ENCODE measurements around the gene GPX6.

Gene GPX6

DNA sequence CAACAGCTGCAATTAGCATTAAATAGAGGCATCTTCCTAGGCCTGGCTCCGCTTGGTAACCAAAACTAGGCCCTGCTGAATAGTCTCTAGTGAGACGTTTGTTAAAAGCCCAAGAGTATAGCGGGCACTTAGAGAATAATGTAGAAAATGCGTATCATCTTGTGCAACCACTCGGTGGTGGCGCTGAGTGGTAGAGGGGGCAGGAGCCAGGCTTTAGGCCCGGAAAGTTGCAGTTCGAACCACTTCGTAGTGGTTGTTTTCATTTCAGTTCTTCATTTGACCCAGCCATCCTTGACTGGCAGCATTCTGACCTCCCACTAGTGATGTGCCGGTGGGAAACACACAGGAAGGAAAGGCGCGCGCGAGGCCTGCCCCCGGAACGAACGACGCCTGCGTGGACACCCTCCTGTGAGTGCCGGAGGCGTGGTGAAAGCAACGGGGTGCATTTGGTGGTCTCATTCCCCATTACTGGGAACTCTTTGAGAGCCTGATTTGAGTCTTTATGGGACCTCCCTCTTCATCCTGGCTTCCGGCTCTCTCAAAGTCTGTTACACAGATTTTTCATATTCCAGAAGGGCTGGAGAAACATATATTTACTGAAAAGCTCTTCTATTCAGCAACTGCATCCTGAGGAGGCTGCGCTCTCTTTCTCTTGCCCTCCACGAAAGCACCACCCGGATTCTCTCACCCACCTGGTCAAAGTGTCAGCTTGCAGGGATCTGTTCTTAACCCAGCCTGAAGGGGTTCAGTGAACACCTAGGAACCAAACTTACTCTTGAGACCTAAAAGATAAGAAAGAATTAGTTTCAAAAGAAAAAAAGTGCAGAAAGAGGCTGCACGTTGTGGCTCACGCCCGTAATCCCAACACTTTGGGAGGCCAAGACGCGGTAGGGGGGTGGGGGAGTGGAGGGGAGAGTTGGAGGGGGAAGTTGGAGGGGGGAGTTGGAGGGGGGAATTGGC lies 28.3 kb upstream of the GPX6 start:
- no peak overlapping the region for H3K27ac ChIP-seq (ENCODE audit: insufficient read depth, low read length, poor library complexity, severe bottlenecking)
- no peaks in the 10 kb centered on the region for H3K9me3 ChIP-seq (ENCODE audit: control insufficient read depth, low read length)
- H3K36me3 ChIP-seq (ENCODE audit: control insufficient read depth, insufficient read depth, low read length): no peaks in the 10 kb centered on the region
- no peak for DNase-seq
- H3K27me3 ChIP-seq (replicated peaks; ENCODE audit: control insufficient read depth, insufficient read depth, low read length, poor library complexity, severe bottlenecking): peaks cover 5% of the 10 kb centered on the region
- peak overlapping the region; percentile 17 for H3K4me3 ChIP-seq (ENCODE audit: insufficient read depth, low read depth, low read length, poor library complexity, severe bottlenecking)
- H3K4me1 ChIP-seq (ENCODE audit: control insufficient read depth, insufficient read depth, low read length, poor library complexity, severe bottlenecking): peaks cover 9% of the 10 kb centered on the region

DNA sequence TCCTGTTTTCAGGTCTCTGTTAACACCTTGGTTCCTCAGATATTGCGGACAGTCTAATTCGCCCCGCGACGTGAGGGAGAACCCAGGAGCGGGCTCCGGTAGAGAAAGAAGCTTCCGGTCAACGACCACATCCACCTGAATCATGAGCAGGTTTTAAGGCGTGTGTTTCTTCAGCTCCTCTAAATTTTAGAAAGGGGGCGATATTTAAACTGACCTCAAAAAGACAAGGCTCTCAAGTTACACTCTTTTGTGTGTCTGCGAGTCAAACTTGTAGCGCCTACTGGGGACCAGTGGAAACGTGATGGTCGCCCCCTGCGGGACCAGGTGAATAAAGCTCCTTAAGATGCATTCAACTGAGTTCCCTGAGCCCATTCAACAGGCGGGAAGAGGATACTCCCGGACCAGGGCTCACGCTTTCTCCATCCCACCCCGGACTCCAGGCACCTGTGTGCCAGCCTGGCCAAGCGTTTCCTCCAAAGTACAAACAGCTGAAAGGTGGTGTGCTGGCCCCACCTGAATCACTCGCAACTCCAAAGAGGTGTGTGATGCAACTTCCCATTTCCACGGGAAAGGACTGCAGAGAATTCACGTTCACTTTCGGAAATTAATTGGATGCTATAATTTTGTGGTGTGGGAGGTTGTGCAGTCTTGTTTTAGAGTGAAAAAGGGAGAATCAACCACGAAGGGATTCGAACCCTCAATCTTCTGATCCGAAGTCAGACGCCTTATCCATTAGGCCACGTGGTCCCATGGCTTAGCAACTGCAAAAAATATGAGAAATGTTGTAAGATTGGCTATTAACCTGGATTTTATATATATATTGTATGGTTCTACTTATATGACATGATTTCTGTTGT lies 27.1 kb upstream of the GPX6 start:
- peak overlapping the region; percentile 43 for H3K4me3 ChIP-seq (ENCODE audit: insufficient read depth, low read depth, low read length, poor library complexity, severe bottlenecking)
- H3K36me3 ChIP-seq (ENCODE audit: control insufficient read depth, insufficient read depth, low read length): no peaks in the 10 kb centered on the region
- DNase-seq: peak in 2 of 3 donors; percentile 8 to 16
- peaks cover 9% of the 10 kb centered on the region for H3K4me1 ChIP-seq (ENCODE audit: control insufficient read depth, insufficient read depth, low read length, poor library complexity, severe bottlenecking)
- H3K9me3 ChIP-seq (ENCODE audit: control insufficient read depth, low read length): no peaks in the 10 kb centered on the region
- no peak overlapping the region for H3K27ac ChIP-seq (ENCODE audit: insufficient read depth, low read length, poor library complexity, severe bottlenecking)
- H3K27me3 ChIP-seq (replicated peaks; ENCODE audit: control insufficient read depth, insufficient read depth, low read length, poor library complexity, severe bottlenecking): peaks cover 5% of the 10 kb centered on the region

DNA sequence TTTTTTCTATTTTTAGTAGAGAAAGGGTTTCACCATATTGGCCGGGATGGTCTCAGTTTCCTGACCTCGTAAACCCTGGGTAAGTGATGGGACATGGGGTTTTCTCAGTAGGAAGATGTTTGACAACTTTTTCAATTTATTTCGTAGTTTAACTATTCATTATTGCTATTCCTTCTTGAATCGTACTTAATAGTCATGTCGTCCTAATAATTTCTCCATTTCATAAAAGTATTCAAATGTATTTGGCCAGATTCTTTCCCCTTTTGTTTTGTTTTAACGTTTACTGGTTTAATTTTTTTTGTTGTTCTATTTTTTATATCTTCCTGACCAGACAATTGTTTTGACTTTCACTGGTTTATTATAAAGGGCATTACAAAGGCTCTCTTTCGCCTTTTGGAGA lies 26.4 kb upstream of the GPX6 start:
- Histone ChIP-seq H3K27me3 (replicated peaks; ENCODE audit: control insufficient read depth, insufficient read depth, low read length, poor library complexity, severe bottlenecking) (peaks cover 8% of the 10 kb centered on the region), H3K9me3 (ENCODE audit: control insufficient read depth, low read length) (no peaks in the 10 kb centered on the region), H3K27ac (ENCODE audit: insufficient read depth, low read length, poor library complexity, severe bottlenecking) (no peak overlapping the region), H3K4me1 (ENCODE audit: control insufficient read depth, insufficient read depth, low read length, poor library complexity, severe bottlenecking) (peaks cover 9% of the 10 kb centered on the region), H3K36me3 (ENCODE audit: control insufficient read depth, insufficient read depth, low read length) (no peaks in the 10 kb centered on the region), H3K4me3 (ENCODE audit: insufficient read depth, low read depth, low read length, poor library complexity, severe bottlenecking) (no peak overlapping the region)
- DNase-seq: no peak

DNA sequence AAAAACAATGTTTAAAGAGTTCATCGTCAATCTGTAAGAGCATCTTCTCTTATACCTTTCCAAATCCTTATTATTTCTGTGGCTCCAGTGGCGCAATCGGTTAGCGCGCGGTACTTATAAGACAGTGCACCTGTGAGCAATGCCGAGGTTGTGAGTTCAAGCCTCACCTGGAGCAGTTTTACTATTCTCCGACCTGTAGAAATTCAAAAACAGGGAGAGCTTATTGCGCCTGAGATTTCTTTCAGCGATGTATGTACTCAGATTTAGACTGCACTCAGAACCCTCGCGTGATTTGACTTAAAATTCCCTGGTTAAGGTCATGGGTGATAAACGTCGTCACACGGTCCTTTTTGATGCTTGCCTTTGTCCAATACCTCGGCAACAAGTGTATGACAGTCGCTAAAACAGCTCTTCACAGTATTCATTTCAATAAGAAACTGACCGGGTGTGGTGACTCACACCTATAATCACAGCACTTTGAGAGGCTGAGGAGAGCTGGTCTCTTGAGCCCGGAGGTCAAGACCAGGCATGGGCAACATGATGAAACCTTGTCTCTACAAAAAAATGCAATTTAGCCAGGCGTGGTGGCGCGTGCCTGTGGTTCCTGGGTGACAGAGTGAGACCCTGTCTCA lies 22.0 kb upstream of the GPX6 start:
- Histone ChIP-seq H3K4me1 (ENCODE audit: control insufficient read depth, insufficient read depth, low read length, poor library complexity, severe bottlenecking) (peaks cover 2% of the 10 kb centered on the region), H3K27ac (ENCODE audit: insufficient read depth, low read length, poor library complexity, severe bottlenecking) (no peak overlapping the region), H3K4me3 (ENCODE audit: insufficient read depth, low read depth, low read length, poor library complexity, severe bottlenecking) (no peak overlapping the region), H3K9me3 (ENCODE audit: control insufficient read depth, low read length) (no peaks in the 10 kb centered on the region), H3K27me3 (replicated peaks; ENCODE audit: control insufficient read depth, insufficient read depth, low read length, poor library complexity, severe bottlenecking) (peaks cover 4% of the 10 kb centered on the region), H3K36me3 (ENCODE audit: control insufficient read depth, insufficient read depth, low read length) (no peaks in the 10 kb centered on the region)
- DNase-seq: no peak

DNA sequence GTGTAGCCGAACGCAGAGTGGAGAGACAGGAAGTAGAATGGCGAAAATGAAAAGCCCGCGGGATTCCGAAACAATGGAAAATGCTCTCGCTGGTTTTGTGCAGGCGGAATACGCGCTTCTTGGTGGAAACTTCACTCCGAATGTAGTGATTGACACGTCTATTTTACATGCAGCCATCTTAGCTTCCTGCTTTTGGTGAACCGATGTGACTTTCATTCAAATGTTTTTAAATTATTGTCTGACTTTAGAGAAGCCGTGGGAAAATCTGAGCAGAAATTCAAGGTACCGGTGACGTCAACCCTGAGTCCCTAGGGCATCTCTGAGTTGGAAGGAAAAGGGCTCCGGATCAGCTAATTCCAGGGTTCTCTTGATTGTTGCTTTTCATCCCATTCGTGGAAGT lies 21.5 kb upstream of the GPX6 start:
- Histone ChIP-seq H3K4me3 (ENCODE audit: insufficient read depth, low read depth, low read length, poor library complexity, severe bottlenecking) (peak overlapping the region; percentile 27), H3K9me3 (ENCODE audit: control insufficient read depth, low read length) (no peaks in the 10 kb centered on the region), H3K4me1 (ENCODE audit: control insufficient read depth, insufficient read depth, low read length, poor library complexity, severe bottlenecking) (no peaks in the 10 kb centered on the region), H3K27ac (ENCODE audit: insufficient read depth, low read length, poor library complexity, severe bottlenecking) (no peak overlapping the region), H3K27me3 (replicated peaks; ENCODE audit: control insufficient read depth, insufficient read depth, low read length, poor library complexity, severe bottlenecking) (peaks cover 4% of the 10 kb centered on the region), H3K36me3 (ENCODE audit: control insufficient read depth, insufficient read depth, low read length) (no peaks in the 10 kb centered on the region)
- no peak for DNase-seq

DNA sequence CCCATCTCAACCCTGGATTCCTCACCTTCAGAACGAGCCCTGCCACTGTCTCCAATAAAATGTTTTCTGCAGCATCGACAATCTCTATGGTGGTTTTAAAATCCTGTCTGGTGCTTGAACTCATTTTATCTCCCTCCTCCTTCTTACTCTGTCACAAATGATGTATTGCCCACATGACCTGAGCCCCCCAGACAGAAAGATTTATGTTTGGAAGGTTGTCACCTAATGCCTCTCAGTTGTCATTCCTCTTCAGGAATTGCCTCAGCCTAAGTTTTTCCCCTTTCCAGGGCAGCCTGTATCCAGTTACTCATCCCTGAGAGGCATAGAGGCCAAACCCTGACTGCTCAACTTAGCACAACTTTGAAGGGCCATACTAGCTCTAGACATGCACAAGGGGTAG lies 19.3 kb upstream of the GPX6 start:
- H3K4me3 ChIP-seq (ENCODE audit: insufficient read depth, low read depth, low read length, poor library complexity, severe bottlenecking): no peak overlapping the region
- DNase-seq: no peak

DNA sequence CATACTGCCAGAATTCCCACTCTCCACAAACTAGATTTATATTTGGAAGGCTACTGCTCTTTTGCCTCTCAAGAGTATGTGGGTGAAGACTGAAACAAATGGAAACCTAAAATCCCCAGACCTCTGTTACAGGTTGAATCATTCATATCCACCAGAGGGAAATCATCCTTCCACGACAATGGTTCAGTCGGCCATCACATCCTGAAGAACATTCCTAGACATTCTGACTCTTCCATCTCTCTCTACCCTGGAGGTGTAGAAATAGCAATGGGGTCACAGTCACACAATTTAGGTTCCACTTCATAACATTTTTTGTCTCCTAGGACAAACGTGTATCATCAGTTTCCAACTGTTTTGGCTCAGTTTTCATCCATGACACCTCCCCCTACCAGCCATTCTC lies 18.7 kb upstream of the GPX6 start:
- no peak overlapping the region for H3K27ac ChIP-seq (ENCODE audit: insufficient read depth, low read length, poor library complexity, severe bottlenecking)
- no peak for DNase-seq
- peaks cover 4% of the 10 kb centered on the region for H3K27me3 ChIP-seq (replicated peaks; ENCODE audit: control insufficient read depth, insufficient read depth, low read length, poor library complexity, severe bottlenecking)
- H3K4me1 ChIP-seq (ENCODE audit: control insufficient read depth, insufficient read depth, low read length, poor library complexity, severe bottlenecking): no peaks in the 10 kb centered on the region
- no peak overlapping the region for H3K4me3 ChIP-seq (ENCODE audit: insufficient read depth, low read depth, low read length, poor library complexity, severe bottlenecking)
- H3K36me3 ChIP-seq (ENCODE audit: control insufficient read depth, insufficient read depth, low read length): no peaks in the 10 kb centered on the region
- no peaks in the 10 kb centered on the region for H3K9me3 ChIP-seq (ENCODE audit: control insufficient read depth, low read length)

More for the DNA sequence above, 19.3 kb upstream of the GPX6 start:
- no peak overlapping the region for H3K27ac ChIP-seq (ENCODE audit: insufficient read depth, low read length, poor library complexity, severe bottlenecking)
- peaks cover 4% of the 10 kb centered on the region for H3K27me3 ChIP-seq (replicated peaks; ENCODE audit: control insufficient read depth, insufficient read depth, low read length, poor library complexity, severe bottlenecking)
- no peaks in the 10 kb centered on the region for H3K9me3 ChIP-seq (ENCODE audit: control insufficient read depth, low read length)
- no peaks in the 10 kb centered on the region for H3K4me1 ChIP-seq (ENCODE audit: control insufficient read depth, insufficient read depth, low read length, poor library complexity, severe bottlenecking)
- no peaks in the 10 kb centered on the region for H3K36me3 ChIP-seq (ENCODE audit: control insufficient read depth, insufficient read depth, low read length)

DNA sequence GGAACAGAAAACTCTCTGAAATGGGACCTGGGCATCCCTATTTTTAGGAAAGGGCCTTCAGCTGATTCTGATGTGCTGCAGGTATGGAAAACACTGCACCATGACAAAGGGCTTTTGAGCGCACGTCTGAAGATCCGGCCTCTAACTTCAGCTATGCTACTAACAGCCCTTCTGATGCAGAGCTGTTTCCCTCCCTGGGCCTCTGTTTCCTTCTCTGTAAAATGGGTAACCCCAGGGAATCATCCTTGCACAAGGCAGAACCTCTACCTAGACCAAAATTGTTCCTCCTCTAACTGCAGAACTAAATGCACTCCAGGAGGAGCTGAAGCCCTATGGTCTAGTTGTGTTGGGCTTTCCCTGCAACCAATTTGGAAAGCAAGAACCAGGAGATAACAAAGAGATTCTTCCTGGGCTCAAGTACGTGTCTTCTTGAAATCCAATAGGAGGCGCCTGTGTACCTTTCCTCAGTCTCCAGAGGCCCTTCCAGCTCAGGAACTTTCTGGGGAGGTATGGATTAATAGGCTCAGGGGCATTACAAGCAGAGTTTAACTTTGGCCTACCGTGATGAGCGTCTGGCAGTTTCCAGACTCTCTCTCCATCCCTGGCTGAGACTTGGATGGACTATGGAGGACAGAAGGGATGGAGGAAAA lies 16.0 kb upstream of the GPX6 start:
- H3K27ac ChIP-seq (ENCODE audit: insufficient read depth, low read length, poor library complexity, severe bottlenecking): no peak overlapping the region
- no peaks in the 10 kb centered on the region for H3K36me3 ChIP-seq (ENCODE audit: control insufficient read depth, insufficient read depth, low read length)
- no peaks in the 10 kb centered on the region for H3K4me1 ChIP-seq (ENCODE audit: control insufficient read depth, insufficient read depth, low read length, poor library complexity, severe bottlenecking)
- H3K27me3 ChIP-seq (replicated peaks; ENCODE audit: control insufficient read depth, insufficient read depth, low read length, poor library complexity, severe bottlenecking): no peaks in the 10 kb centered on the region
- DNase-seq: no peak
- H3K4me3 ChIP-seq (ENCODE audit: insufficient read depth, low read depth, low read length, poor library complexity, severe bottlenecking): no peak overlapping the region
- no peaks in the 10 kb centered on the region for H3K9me3 ChIP-seq (ENCODE audit: control insufficient read depth, low read length)

DNA sequence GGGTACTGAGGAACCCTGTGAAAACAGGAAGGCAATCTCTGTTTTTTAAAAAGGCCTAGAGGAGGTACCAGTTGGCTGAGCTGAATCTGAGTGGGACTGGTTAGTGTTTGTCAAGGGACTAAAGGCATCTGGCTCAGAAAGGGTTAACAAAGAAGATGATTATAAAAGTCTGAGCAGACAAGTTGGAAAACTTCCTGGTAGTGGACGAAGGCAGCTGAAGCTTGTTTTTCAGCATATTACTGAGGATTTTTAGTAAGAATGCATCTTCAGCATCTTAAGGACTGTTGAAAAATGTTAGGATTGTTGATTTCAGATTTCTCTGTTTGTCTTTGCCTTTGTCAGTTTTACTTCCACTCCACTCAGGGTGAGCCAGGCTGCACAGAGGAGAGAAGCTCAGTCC lies 15.2 kb upstream of the GPX6 start:
- no peak overlapping the region for H3K4me3 ChIP-seq (ENCODE audit: insufficient read depth, low read depth, low read length, poor library complexity, severe bottlenecking)
- DNase-seq: no peak
- no peak overlapping the region for H3K27ac ChIP-seq (ENCODE audit: insufficient read depth, low read length, poor library complexity, severe bottlenecking)
- H3K4me1 ChIP-seq (ENCODE audit: control insufficient read depth, insufficient read depth, low read length, poor library complexity, severe bottlenecking): no peaks in the 10 kb centered on the region
- H3K36me3 ChIP-seq (ENCODE audit: control insufficient read depth, insufficient read depth, low read length): no peaks in the 10 kb centered on the region
- no peaks in the 10 kb centered on the region for H3K9me3 ChIP-seq (ENCODE audit: control insufficient read depth, low read length)
- no peaks in the 10 kb centered on the region for H3K27me3 ChIP-seq (replicated peaks; ENCODE audit: control insufficient read depth, insufficient read depth, low read length, poor library complexity, severe bottlenecking)

All from effector memory CD4-positive, alpha-beta T cell (primary cell).